GM19035 (cell line): ENCODE measurements around the gene TULP3.

Experiments
- ATAC-seq: cut with Tn5 transposase; IDR thresholded peaks from one replicate; pipeline ENCODE4 v1.9.1; 2021; ENCODE audit not compliant: unreplicated experiment

Gene TULP3

DNA sequence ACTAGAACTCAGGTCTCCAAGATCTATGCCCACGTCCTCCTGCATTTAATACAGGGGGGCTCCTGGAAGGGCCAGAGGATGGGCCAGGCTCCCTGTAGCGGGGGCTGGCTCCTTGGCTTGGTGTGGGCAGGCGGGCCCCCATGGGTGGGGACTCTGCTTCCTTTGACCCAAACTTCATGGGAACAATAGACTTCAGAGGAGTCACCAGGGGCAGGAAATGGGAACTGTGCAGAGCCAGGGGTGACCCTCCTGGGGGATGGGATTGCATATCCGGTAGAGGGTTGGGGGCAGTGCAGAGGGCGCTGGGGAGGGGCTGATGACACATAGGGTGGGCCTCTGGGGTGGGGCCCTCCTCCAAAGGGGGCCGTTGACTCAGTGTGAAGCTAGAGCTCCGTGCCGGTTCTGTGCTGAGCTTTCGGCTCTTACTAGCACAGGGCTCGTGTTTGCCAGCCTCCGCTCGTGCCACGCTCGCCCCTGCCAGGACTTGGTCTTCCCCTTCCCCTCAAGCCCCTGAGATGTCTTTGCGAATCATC lies 73.1 kb downstream of the TULP3 start:
- no peak for ATAC-seq

- no peak for ATAC-seq
Measured at GRCh38 chr12:2967651-2968050, 77.0 kb downstream of the TULP3 start.

GRCh38 chr12:2970744-2971143 lies 80.1 kb downstream of the TULP3 start:
- no peak for ATAC-seq

- ATAC-seq: no peak
Measured at GRCh38 chr12:2973566-2973965, 82.9 kb downstream of the TULP3 start.

DNA sequence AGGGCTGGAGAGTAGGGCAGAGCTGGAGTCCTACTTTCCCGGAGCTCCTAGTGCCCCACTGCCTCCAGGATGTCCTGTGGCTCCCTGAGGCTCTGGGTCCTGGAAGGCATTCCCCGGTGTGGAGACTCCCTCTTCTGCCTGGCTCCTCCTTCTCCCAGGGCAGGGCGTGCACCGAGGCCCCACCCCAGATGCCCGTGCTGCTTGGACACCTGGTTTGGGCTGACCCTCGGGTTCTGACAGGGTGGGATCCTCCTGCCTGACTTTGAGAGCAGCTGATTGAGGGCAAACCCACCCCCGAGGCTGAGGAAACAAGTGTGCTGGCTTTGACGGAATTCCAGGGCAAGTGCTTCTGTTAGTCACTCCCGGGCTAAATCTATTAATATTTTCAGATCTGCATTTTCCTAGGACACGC lies 83.9 kb downstream of the TULP3 start:
- no peak for ATAC-seq

GRCh38 chr12:2976581-2976996 lies 85.9 kb downstream of the TULP3 start:
- ATAC-seq: no peak

GRCh38 chr12:2977776-2978175 lies 87.1 kb downstream of the TULP3 start:
- ATAC-seq: no peak

- no peak for ATAC-seq
Measured at GRCh38 chr12:2979806-2980205, 89.1 kb downstream of the TULP3 start.

DNA sequence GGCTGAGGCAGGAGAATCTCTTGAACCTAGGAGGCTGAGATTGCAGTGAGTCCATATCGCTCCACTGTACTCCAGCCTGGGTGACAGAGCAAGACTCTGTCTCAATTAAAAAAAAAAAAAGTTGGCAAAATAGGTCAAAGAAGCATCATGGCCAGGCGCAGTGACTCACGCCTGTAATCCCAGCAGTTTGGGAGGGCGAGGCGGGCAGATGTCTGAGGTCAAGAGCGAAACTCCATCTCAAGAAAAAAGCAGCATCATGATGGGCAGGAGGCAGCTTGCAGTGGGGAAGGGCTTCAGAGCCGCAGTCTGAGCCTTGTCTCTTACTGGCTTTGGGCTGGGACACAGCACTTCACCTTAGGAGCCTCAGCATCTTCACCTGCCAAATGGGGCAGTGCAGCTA lies 89.9 kb downstream of the TULP3 start:
- ATAC-seq: no peak

- ATAC-seq: no peak
Measured at GRCh38 chr12:2982361-2982760, 91.7 kb downstream of the TULP3 start.

DNA sequence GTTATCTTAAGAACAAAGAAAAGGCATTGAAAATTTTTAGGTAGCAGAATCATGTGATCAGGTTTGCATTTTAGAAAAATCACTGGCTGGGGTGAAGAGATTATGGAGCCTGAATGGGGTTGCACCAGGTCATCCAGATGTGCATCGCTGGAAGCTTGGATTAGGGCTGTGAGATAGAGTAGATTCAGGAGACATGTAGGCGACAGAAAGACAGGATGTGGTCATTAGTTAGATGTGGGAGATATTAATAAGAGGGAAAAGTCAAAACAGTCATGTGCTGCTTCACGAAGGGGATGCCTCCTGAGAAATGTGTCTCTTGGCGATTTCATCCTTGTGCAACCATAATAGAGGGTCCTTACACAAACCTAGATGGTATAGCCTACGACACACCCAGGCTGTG lies 93.6 kb downstream of the TULP3 start:
- ATAC-seq: no peak

DNA sequence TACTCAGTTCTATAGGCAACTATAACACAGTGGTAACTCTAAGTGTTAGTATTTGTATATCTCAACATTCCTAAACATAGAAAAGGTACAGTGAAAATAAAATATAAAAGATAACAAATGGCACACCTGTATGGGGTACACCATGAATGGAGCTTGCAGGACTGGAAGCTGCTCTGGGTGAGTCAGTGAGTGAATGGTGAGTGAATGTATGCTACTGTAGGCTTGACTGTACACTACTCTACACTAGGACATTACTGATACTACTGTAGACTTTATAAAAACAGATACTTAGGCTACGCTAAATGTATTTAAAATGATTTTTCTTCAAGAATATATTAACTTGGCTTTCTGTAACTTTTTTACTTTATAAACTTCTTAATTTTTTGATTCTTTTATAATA lies 94.0 kb downstream of the TULP3 start:
- no peak for ATAC-seq

- no peak for ATAC-seq
Measured at GRCh38 chr12:2986876-2987275, 96.2 kb downstream of the TULP3 start.

DNA sequence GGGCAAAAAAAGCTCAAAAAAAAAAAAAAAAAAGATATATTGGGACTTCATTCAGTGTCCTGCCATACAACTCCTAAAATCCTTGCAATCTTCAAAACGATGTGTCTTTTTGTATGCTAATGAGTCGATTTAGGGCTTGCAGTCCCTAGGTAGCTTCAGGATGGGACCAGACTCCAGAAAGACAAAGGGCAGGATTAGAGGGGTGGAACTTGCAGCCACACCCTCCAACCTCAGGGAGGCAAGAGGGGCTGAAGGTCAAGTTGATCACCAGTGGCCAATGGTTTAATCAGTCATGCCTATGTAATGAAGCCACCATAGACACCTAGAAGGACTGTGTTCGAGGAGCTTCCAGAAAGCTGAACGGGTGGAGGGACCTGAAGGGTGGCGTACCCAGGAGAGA lies 97.8 kb downstream of the TULP3 start:
- ATAC-seq: no peak
